Measurements from ENCODE around the gene ACACB. TPM values are rescaled to one million over a fixed set of nuclear protein-coding genes. Genes with fewer than 3 reads are reported as not detected.

ACACB gene
- total RNA-seq, 4 donors from 2014 or later, result 69.5 to 132 (median 93.6) TPM

DNA sequence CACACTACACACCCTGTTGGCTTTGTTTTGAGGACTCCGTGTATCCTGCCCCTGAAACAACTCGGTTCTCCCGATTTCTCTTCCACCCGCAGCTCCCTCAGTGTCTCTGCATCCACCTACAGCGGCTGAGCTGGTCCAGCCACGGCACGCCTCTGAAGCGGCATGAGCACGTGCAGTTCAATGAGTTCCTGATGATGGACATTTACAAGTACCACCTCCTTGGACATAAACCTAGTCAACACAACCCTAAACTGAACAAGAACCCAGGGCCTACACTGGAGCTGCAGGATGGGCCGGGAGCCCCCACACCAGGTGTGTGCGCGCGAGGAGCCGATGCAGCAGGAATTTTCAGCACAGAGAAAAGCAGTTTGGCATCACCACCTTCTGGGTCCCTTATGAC, 33.6 kb upstream of the ACACB start:
- Histone ChIP-seq H3K4me1 (peaks cover 0 to 7% (median 0%) of the 10 kb centered on the region in 4 donors), H3K36me3 (peaks cover 0 to 70% (median 13%) of the 10 kb centered on the region in 4 donors), H3K4me3 (no peak overlapping the region), H3K9me3 (no peaks in the 10 kb centered on the region), H3K27ac (no peak overlapping the region), H3K27me3 (no peaks in the 10 kb centered on the region)
- DNase-seq, result no peak
- 93 to 100% methylated on average over 3 to 14 of the region's 14 CpGs for WGBS, 2 donors (ENCODE audit: low coverage in 1 of 2)
- TF ChIP-seq EP300 (IDR thresholded peaks at IDR 0.05; ENCODE audit: low read depth), result no peak
- no peak for TF ChIP-seq POLR2A (IDR thresholded peaks at IDR 0.05)
- no peak for TF ChIP-seq CTCF (IDR thresholded peaks at IDR 0.05)
- TF ChIP-seq POLR2AphosphoS5 (IDR thresholded peaks at IDR 0.05), result no peak
- intact Hi-C loops (cut with DNase I; ENCODE audit: low total_unique reads), result no loop called here
- in situ Hi-C loops (cut with MboI; ENCODE audit: low pct_ligation_motif_present in 1 of 4, low pct_unique_long_range_greater_than_20kb in 1 of 4, low sequenced_read_pairs in 3 of 4), result loop anchor here in 2 of 4 donors (25.0 kb wide), 2 partner anchors 420 to 520 kb away; partner anchors contain the start of genes ISCU (in 2 of the 2) and SART3 (in 2 of the 2)

- Histone ChIP-seq H3K4me1 (peaks cover 0 to 7% (median 0%) of the 10 kb centered on the region in 4 donors), H3K27ac (no peak overlapping the region), H3K27me3 (no peaks in the 10 kb centered on the region), H3K4me3 (no peak overlapping the region), H3K9me3 (no peaks in the 10 kb centered on the region), H3K36me3 (peaks cover 0 to 71% (median 14%) of the 10 kb centered on the region in 4 donors)
- in situ Hi-C loops (cut with MboI; ENCODE audit: low pct_ligation_motif_present in 1 of 4, low pct_unique_long_range_greater_than_20kb in 1 of 4, low sequenced_read_pairs in 3 of 4), result loop anchor here in 2 of 4 donors (25.0 kb wide), 2 partner anchors 422 to 522 kb away; partner anchors contain the start of genes ISCU (in 2 of the 2) and SART3 (in 2 of the 2)
- WGBS, 2 donors (ENCODE audit: low coverage in 1 of 2), result 0 to 70% methylated on average over 1 to 2 of the region's 2 CpGs
- TF ChIP-seq CTCF (IDR thresholded peaks at IDR 0.05) (no peak), POLR2AphosphoS5 (IDR thresholded peaks at IDR 0.05) (no peak), EP300 (IDR thresholded peaks at IDR 0.05; ENCODE audit: low read depth) (no peak), POLR2A (IDR thresholded peaks at IDR 0.05) (no peak)
- DNase-seq, result no peak
- intact Hi-C loops (cut with DNase I; ENCODE audit: low total_unique reads), result no loop called here
Observed at GRCh38 chr12:109084425-109084824, 32.0 kb upstream of the ACACB start.

DNA sequence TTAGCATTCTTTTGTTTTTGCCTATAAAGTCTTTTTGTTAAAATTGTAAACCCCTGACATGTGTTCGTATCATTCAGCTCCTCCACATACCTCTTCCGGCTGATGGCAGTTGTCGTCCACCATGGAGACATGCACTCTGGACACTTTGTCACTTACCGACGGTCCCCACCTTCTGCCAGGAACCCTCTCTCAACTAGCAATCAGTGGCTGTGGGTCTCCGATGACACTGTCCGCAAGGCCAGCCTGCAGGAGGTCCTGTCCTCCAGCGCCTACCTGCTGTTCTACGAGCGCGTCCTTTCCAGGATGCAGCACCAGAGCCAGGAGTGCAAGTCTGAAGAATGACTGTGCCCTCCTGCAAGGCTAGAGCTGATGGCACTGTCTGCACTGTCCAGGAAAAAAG, 30.8 kb upstream of the ACACB start:
- Histone ChIP-seq H3K4me3 (no peak overlapping the region), H3K9me3 (no peaks in the 10 kb centered on the region), H3K27me3 (no peaks in the 10 kb centered on the region), H3K36me3 (peaks cover 0 to 65% (median 14%) of the 10 kb centered on the region in 4 donors), H3K27ac (no peak overlapping the region), H3K4me1 (peaks cover 0 to 7% (median under 1%) of the 10 kb centered on the region in 4 donors)
- intact Hi-C loops (cut with DNase I; ENCODE audit: low total_unique reads), result no loop called here
- in situ Hi-C loops (cut with MboI; ENCODE audit: low pct_ligation_motif_present in 1 of 4, low pct_unique_long_range_greater_than_20kb in 1 of 4, low sequenced_read_pairs in 3 of 4), result loop anchor here in 2 of 4 donors (25.0 kb wide), 2 partner anchors 423 to 523 kb away; partner anchors contain the start of genes ISCU (in 2 of the 2) and SART3 (in 2 of the 2)
- no peak for TF ChIP-seq POLR2AphosphoS5 (IDR thresholded peaks at IDR 0.05)
- no peak for TF ChIP-seq POLR2A (IDR thresholded peaks at IDR 0.05)
- TF ChIP-seq CTCF (IDR thresholded peaks at IDR 0.05), result no peak
- no peak for TF ChIP-seq EP300 (IDR thresholded peaks at IDR 0.05; ENCODE audit: low read depth)
- DNase-seq, result no peak
- 96 to 100% methylated on average over 1 to 10 of the region's 11 CpGs for WGBS, 2 donors (ENCODE audit: low coverage in 1 of 2)

GRCh38 chr12:109087250-109087649, 29.1 kb upstream of the ACACB start:
- Histone ChIP-seq H3K4me1 (peaks cover 0 to 15% (median 10%) of the 10 kb centered on the region in 4 donors), H3K27ac (no peak overlapping the region), H3K27me3 (no peaks in the 10 kb centered on the region), H3K4me3 (no peak overlapping the region), H3K36me3 (peaks cover 0 to 57% (median 10%) of the 10 kb centered on the region in 4 donors), H3K9me3 (no peaks in the 10 kb centered on the region)
- no peak for TF ChIP-seq POLR2A (IDR thresholded peaks at IDR 0.05)
- no peak for TF ChIP-seq EP300 (IDR thresholded peaks at IDR 0.05; ENCODE audit: low read depth)
- TF ChIP-seq CTCF (IDR thresholded peaks at IDR 0.05), result no peak
- TF ChIP-seq POLR2AphosphoS5 (IDR thresholded peaks at IDR 0.05), result no peak
- WGBS, 2 donors (ENCODE audit: low coverage in 1 of 2), result 65 to 70% methylated on average over 2 to 5 of the region's 5 CpGs
- intact Hi-C loops (cut with DNase I; ENCODE audit: low total_unique reads) (no loop called here), in situ Hi-C loops (cut with MboI; ENCODE audit: low pct_ligation_motif_present in 1 of 4, low pct_unique_long_range_greater_than_20kb in 1 of 4, low sequenced_read_pairs in 3 of 4) (loop anchor here in 2 of 4 donors (25.0 kb wide), 2 partner anchors 425 to 525 kb away; partner anchors contain the start of genes ISCU (in 2 of the 2) and SART3 (in 2 of the 2))
- DNase-seq, result no peak
